NCI-H1694 treated with DMSO at 0.1 percent for 48 hours (cell line): ENCODE results near the gene G3BP1.
A peak's percentile ranks its signal among the peaks of the same experiment; 100 is the strongest.
"Not testable (repeated sequence)": the region's sequence is repeated elsewhere in the genome, so short reads cannot be mapped to it uniquely, and the experiment has no call there.

Source experiments
- DNase-seq: peaks from one replicate; lab custom pipeline; 2025; lab: John Stamatoyannopoulos, UW

G3BP1 gene

DNA sequence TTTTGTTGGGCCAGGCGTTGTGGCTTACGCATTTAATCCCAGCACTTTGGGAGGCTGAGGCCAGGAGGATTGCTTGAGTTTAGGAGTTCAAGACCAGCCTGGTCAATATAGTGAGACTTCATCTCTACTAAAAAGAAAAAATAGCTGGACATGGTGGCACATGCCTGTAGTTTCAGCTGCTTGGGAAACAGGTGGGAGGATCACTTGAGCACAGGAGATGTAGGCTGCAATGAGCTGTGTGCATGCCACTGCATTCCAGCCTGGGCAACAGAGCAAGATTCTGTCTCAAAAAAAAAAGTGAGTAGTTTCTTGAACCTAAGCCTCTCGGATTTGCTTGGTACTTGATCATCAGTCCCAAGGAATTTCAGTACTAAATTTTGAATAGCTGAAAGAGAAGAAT, 26.9 kb downstream of the G3BP1 start:
- no peak for DNase-seq

GRCh38 chr5:151799407-151799806, 27.7 kb downstream of the G3BP1 start:
- DNase-seq: no peak

GRCh38 chr5:151800532-151800931, 28.8 kb downstream of the G3BP1 start:
- no peak for DNase-seq

- DNase-seq: no peak
Measured at GRCh38 chr5:151805414-151806223, 33.9 kb downstream of the G3BP1 start.

GRCh38 chr5:151808451-151809169, 36.9 kb downstream of the G3BP1 start:
- no peak for DNase-seq

- DNase-seq: no peak
Measured at GRCh38 chr5:151810449-151810848, 38.7 kb downstream of the G3BP1 start.

DNA sequence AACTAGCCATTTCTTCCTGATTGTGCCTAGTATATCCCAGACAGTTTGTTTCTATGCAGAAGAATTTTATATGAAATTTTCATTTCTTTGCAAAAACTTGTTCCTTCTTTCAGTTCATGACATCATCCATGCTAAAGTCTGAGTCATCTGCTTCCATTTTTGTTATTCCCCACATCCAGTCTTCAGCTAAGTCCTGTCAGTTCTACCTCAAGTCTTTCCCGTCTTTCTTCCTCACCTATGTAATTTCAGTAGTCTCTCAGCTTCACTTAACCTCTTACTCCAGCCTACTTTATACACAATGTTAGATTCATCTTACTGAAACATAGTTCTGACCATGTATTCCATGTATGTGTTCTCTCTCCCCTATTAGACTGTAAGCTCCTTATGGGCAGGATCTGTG, 39.1 kb downstream of the G3BP1 start:
- DNase-seq: no peak

DNA sequence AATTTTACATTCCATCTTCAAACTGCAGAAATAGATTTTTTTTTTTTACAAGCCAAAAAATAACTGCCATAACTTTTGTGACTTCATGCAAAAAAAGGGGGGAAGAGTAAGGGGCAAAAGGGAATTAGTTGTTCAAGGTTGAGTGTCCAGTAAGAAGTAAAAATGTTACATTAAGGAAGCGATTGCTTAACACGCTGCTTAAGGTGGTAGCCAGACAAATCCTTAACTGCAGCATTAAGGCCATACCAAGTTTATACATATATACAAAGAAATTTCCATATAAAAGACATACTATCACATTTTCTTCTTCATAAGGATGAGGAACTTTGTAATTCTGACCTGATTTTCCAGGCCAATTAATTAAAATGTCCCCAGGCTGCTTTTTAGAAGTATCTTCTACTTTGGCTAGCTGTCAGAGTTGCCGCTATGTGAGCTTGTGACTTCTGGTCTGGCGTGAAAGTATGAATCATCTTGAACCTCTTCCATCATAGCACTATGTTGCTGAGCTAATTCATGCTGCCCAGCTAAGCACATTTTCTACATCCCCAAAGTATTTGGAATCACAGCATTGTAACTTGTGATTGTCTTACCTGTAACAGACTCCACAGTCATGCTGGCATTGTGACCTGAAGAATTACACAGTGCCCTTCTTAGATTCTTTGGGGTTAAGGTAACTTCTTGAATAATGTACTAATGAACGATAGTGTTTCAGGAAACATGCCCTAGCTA, 40.0 kb downstream of the G3BP1 start:
- DNase-seq: no peak

DNA sequence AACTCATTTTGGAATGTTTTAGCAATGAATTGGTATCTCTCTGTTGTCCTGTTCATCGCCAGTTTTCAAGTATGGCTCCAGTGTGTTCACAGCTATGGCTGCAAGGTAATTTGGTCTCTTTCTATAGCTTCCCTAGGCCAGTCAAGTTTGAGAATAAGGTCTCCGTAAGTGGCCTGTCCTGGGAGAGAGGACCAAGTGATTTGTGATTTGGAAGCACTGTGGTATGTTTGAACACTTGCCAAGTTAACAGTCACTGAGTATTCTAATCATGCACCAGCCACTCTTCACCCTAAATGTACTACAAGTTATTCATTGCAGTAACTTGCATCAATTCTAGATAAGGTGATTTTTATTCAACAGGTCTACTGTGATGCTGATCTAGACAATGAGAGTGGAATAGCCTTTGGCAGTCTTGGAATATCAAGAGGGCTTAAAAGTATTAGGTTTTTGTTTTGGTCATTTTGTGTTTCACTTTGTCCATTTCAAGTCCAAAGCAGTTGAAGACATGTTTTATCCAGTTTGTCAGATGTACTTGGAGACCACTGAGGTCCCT, 41.1 kb downstream of the G3BP1 start:
- DNase-seq: no peak

DNA sequence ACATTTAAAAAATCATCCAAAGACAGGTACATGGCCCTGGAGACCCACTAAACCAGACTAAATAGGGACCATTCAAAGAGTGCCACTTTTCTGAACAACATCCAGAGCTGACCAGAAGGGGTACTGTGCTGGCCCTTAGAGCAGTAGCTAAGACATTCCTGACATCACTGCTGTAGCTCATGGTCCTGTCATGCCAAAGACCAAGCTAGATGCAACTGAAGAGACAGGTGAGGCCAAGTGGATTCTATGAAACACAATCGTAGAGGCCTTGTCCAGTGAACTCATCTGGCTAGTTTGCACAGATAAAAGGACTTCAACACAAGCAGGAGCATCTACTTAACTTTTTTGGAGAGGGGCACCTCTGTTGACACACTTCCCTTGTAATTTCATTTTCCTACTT, 43.3 kb downstream of the G3BP1 start:
- DNase-seq: no peak

GRCh38 chr5:151819830-151820229, 48.1 kb downstream of the G3BP1 start:
- DNase-seq: no peak

DNA sequence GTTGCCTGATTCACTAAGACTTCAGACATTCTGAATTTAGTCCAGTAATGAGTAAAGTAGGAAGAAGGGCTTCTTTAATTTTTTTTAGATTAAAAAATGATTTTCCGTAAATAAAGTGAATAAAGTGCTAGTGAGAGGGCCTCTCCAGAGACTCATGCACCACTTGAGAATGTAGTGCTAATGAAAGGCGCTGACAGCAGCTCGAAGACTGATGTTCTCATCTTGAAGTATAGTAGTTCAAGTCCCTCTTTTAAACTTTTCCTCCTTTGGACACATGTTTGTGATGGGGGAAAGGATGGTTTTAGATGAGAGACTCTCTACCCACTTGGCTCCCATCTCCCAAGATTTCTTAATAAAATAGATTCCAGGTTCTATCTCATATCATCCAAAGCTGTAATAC, 48.5 kb downstream of the G3BP1 start:
- DNase-seq: no peak

- no peak for DNase-seq
Measured at GRCh38 chr5:151820903-151821302, 49.1 kb downstream of the G3BP1 start.

DNA sequence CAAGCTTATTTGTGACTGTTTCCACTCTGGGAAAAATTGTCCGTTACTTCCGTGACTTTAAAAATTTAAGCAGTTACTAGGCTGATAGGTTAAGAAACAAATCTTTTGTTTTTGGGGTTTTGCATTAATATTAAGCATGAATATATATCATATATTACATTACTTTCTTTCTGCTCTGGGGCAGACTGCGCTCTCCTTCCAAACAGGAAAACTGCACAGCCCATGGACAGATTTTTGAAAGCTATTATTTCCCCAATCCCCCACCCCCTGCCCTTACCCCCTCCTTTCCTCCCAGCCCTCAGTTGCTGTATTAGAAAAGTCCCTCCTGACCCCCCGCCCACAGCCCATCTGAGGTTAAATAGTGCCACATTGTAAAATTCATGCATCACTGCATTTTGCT, 50.4 kb downstream of the G3BP1 start:
- DNase-seq: no peak

DNA sequence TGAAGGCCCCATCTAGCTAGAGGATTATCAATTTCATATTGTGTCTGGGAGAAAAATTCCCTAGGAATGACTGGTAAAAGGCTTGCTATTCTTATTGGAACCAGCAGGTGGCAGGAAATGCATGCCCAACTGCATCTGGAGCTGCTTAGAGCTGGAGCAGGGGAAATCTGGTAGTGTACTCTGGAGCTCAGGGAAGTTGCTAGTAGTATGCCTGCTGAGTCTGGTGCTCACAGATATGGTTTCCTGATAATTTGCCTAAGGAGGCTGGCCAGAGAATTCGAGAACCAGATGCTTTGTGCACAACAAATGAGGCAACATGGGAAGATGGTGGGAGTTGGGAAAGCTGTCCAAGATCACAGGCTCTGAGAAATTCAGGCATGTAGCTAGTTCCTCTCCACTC, 53.7 kb downstream of the G3BP1 start:
- peak; percentile 74 for DNase-seq

- no peak for DNase-seq
Measured at GRCh38 chr5:151829370-151829769, 57.6 kb downstream of the G3BP1 start.

DNA sequence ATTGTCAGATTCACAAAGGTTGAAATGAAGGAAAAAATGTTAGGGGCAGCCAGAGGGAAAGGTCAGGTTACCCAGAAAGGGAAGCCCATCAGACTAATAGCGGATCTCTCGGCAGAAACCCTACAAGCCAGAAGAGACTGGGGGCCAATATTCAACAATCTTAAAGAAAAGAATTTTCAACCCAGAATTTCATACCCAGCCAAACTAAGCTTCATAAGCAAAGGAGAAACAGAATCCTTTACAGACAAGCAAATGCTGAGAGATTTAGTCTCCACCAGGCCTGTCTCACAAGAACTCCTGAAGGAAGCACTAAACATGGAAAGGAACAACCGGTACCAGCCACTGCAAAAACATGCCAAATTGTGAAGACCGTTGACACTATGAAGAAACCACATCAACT, 61.1 kb downstream of the G3BP1 start:
- DNase-seq: not testable (repeated sequence)

DNA sequence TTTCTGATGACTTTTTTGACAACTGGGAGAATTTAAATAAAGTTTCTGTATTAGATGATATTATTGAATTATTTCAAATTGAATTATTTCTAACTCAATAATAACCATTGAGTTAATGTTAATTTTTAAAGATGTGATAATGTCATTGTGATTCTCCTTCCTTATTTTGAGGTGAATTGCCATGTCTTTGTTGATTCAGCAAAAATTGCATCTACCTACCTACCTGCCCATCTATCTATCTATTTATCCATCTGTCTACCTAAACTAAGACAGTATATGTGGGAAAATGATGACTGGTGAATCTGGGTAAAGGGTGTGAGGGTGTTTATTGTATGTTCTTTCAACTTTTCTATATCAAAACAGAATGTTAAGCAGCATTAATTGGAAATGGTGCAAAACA, 75.0 kb downstream of the G3BP1 start:
- DNase-seq: no peak

DNA sequence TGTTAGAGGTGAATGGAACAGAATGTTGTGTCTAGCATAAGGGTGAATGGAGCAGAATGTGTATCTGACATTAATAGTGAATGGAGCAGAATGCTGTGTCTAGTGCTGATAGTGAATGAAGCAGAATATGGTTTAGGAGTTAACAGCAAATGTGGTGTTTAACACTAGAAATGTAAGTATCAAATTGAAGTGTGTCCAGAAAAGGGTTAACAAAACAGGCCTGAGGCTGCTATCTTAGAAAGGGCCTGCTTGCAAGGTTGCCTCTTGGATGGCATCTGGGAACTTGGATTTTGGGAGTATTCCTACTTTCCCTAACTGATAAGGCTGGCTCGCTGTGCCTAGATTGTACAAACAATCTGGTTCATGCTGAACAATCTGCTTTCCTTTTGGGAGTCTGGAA, 76.1 kb downstream of the G3BP1 start:
- no peak for DNase-seq

GRCh38 chr5:151855701-151856100, 83.9 kb downstream of the G3BP1 start:
- no peak for DNase-seq

DNA sequence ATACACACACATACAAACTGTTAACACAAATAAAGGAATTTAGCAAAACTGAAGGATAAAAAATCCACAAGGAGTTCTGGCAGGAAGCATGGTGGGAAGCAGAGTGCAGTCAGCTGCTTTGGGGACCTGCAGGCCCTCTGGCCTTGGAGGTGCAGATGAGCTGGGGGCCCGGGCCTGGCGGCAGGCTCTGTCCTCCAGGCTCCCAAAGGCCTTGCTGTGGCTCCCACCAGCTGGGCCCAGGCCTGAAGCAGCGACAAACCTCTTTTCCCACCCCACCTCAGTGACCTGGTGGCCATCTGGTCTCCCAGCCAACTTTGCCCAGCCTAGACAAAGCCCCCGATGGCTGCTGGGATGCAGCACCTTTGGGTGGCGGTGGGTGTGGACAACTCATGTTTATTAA, 85.1 kb downstream of the G3BP1 start:
- no peak for DNase-seq

GRCh38 chr5:151860867-151861266, 89.1 kb downstream of the G3BP1 start:
- DNase-seq: not testable (repeated sequence)
